Measurements from ENCODE around the gene FRY. TPM values are rescaled to one million over a fixed set of nuclear protein-coding genes. Genes with fewer than 3 reads are reported as not detected.
"Not testable (repeated sequence)": the region's sequence is repeated elsewhere in the genome, so short reads cannot be mapped to it uniquely, and the experiment has no call there.

FRY gene
- polyA plus RNA-seq, 2 donors = 2.4 to 4.3 TPM

DNA sequence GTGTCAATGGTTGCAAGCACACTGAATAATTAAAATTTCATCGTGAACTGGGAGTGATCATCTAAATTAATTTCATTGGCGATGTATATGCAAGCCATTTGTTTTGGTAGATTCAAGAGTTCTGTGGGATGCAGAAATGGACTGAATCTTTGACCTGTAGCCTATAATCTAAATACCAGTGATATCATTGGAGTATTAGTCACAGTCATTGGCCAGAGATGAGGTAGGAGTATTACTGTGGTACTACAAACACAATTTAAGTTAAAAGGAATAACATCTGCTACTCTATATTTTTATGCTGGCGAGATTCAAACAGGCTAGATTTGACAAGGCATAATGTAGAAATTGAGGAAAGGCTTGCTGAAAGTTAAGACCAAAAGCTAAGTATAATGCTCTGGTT is 14.0 kb downstream of the FRY start:
- Histone ChIP-seq H3K4me3 (ENCODE audit: low read depth in 1 of 2, low read length in 2 of 2) (no peak overlapping the region), H3K36me3 (ENCODE audit: control insufficient read depth in 2 of 2, insufficient read depth in 2 of 2, low read length in 1 of 2) (no peaks in the 10 kb centered on the region), H3K27me3 (ENCODE audit: control insufficient read depth in 1 of 2, insufficient read depth in 2 of 2, low read length in 2 of 2) (no peaks in the 10 kb centered on the region), H3K27ac (ENCODE audit: low read depth in 2 of 2, low read length in 1 of 2) (no peak overlapping the region), H3K9me3 (ENCODE audit: control insufficient read depth in 2 of 2, insufficient read depth in 1 of 2, low read depth in 1 of 2, low read length in 1 of 2) (no peaks in the 10 kb centered on the region), H3K4me1 (ENCODE audit: control insufficient read depth in 2 of 2, insufficient read depth in 2 of 2, low read length in 1 of 2) (no peaks in the 10 kb centered on the region)
- WGBS, 2 donors = 93 to 95% methylated on average over 3 of the region's 3 CpGs

DNA sequence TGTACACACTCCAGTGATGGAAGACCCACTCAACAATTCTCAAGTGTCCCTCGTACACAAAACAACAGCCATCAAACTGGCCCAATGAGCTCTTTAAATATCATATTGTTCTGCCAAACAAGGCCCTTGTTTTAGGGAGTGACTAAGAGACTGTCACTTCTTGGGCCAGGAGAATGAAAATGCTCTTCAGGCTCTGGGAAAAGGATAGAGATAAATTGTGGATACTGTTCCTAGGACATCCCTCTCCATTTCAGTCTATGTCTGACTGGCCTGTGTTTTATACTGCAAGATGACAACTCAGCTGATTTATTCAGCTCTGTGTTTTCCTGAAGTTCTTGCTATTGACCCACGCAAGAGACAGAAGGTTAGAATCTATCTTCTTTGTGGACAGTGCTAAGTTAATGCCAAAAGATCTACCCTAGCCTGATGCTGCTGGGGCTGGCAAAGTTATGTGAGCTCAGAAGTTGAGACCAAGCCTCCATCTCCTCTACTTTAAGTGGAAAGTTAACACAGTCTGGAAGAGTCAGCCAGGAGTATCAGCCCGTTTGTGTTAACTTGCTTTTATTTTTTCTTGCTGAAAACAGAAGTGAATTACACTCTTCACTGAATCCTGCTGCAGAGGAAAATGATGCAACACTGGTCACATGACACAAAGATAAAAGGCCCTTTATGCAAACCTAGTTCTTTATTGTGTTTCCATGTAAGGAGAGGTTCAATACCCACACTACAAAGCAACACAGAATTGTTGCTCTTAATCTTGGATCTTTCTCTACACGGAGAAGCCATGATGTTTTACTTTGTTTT is 14.6 kb downstream of the FRY start:
- 54 to 60% methylated on average over 4 of the region's 4 CpGs for WGBS, 2 donors
- no peak overlapping the region for H3K4me3 ChIP-seq (ENCODE audit: low read depth in 1 of 2, low read length in 2 of 2)
- H3K4me1 ChIP-seq (ENCODE audit: control insufficient read depth in 2 of 2, insufficient read depth in 2 of 2, low read length in 1 of 2) = no peaks in the 10 kb centered on the region
- no peaks in the 10 kb centered on the region for H3K9me3 ChIP-seq (ENCODE audit: control insufficient read depth in 2 of 2, insufficient read depth in 1 of 2, low read depth in 1 of 2, low read length in 1 of 2)
- H3K27ac ChIP-seq (ENCODE audit: low read depth in 2 of 2, low read length in 1 of 2) = no peak overlapping the region
- no peaks in the 10 kb centered on the region for H3K27me3 ChIP-seq (ENCODE audit: control insufficient read depth in 1 of 2, insufficient read depth in 2 of 2, low read length in 2 of 2)
- no peaks in the 10 kb centered on the region for H3K36me3 ChIP-seq (ENCODE audit: control insufficient read depth in 2 of 2, insufficient read depth in 2 of 2, low read length in 1 of 2)

DNA sequence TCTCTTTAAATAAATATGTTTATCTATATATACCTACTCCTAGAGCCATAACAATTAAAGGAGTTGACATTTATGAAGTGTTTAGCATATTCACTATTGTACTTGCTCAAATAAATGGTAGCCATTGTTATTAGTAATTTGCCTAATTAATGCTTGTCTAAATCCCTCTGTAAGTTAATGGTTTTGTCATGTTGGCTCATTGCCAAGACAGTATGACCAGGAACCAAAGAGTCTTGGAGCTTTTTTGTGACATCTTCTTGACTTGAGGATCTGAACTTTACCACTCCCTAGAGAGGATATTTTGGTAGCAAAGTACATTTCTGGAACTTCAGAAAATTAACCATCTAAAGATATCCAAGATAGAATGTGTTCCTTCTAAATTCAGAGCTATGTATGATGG is 15.5 kb downstream of the FRY start:
- H3K36me3 ChIP-seq (ENCODE audit: control insufficient read depth in 2 of 2, insufficient read depth in 2 of 2, low read length in 1 of 2) = no peaks in the 10 kb centered on the region
- H3K27ac ChIP-seq (ENCODE audit: low read depth in 2 of 2, low read length in 1 of 2) = no peak overlapping the region
- no peaks in the 10 kb centered on the region for H3K4me1 ChIP-seq (ENCODE audit: control insufficient read depth in 2 of 2, insufficient read depth in 2 of 2, low read length in 1 of 2)
- no peaks in the 10 kb centered on the region for H3K9me3 ChIP-seq (ENCODE audit: control insufficient read depth in 2 of 2, insufficient read depth in 1 of 2, low read depth in 1 of 2, low read length in 1 of 2)
- no peaks in the 10 kb centered on the region for H3K27me3 ChIP-seq (ENCODE audit: control insufficient read depth in 1 of 2, insufficient read depth in 2 of 2, low read length in 2 of 2)
- H3K4me3 ChIP-seq (ENCODE audit: low read depth in 1 of 2, low read length in 2 of 2) = no peak overlapping the region

DNA sequence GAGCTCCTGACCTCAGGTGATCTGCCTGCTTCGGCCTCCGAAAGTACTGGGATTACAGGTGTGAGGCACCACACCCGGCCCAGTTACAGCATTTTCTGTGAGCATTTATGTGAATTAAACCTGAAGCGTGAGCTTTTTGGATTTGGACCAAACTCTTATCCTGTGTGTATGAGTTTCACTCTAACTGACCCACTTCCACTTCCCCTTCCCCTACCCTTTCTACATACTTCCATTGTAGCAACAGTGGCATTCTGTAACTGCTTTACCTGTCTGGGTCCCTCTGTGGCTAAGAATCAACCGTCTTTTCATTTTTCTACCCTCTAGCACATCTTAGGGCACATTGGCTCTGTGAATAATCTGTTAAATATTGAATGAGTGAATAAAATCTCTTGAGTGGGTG is 16.2 kb downstream of the FRY start:
- Histone ChIP-seq H3K27ac (ENCODE audit: low read depth in 2 of 2, low read length in 1 of 2) (no peak overlapping the region), H3K27me3 (ENCODE audit: control insufficient read depth in 1 of 2, insufficient read depth in 2 of 2, low read length in 2 of 2) (no peaks in the 10 kb centered on the region), H3K4me3 (ENCODE audit: low read depth in 1 of 2, low read length in 2 of 2) (no peak overlapping the region), H3K9me3 (ENCODE audit: control insufficient read depth in 2 of 2, insufficient read depth in 1 of 2, low read depth in 1 of 2, low read length in 1 of 2) (no peaks in the 10 kb centered on the region), H3K36me3 (ENCODE audit: control insufficient read depth in 2 of 2, insufficient read depth in 2 of 2, low read length in 1 of 2) (no peaks in the 10 kb centered on the region), H3K4me1 (ENCODE audit: control insufficient read depth in 2 of 2, insufficient read depth in 2 of 2, low read length in 1 of 2) (no peaks in the 10 kb centered on the region)
- WGBS, 2 donors = 77% methylated on average over 5 of the region's 5 CpGs

DNA sequence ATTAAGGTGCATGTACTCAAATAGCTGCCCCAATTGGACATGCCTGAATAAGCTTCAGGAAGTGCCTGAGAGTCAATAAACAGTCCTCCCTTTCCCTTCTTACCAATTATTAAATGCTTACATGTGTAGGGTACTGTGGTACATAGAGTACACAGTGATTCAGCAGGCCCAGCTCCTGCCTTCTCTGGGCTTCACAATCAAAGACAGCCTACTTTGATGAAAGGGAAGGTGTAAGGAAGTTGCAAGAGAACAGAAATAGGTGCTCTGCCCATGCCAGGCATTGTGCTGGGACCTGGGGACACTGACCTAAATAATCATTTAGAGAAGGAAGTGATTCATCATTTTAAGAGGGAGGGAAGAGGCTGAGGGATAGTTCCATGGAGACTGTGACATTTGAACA is 17.2 kb downstream of the FRY start:
- Histone ChIP-seq H3K9me3 (ENCODE audit: control insufficient read depth in 2 of 2, insufficient read depth in 1 of 2, low read depth in 1 of 2, low read length in 1 of 2) (no peaks in the 10 kb centered on the region), H3K36me3 (ENCODE audit: control insufficient read depth in 2 of 2, insufficient read depth in 2 of 2, low read length in 1 of 2) (no peaks in the 10 kb centered on the region), H3K4me1 (ENCODE audit: control insufficient read depth in 2 of 2, insufficient read depth in 2 of 2, low read length in 1 of 2) (no peaks in the 10 kb centered on the region), H3K27me3 (ENCODE audit: control insufficient read depth in 1 of 2, insufficient read depth in 2 of 2, low read length in 2 of 2) (no peaks in the 10 kb centered on the region), H3K4me3 (ENCODE audit: low read depth in 1 of 2, low read length in 2 of 2) (no peak overlapping the region), H3K27ac (ENCODE audit: low read depth in 2 of 2, low read length in 1 of 2) (no peak overlapping the region)

DNA sequence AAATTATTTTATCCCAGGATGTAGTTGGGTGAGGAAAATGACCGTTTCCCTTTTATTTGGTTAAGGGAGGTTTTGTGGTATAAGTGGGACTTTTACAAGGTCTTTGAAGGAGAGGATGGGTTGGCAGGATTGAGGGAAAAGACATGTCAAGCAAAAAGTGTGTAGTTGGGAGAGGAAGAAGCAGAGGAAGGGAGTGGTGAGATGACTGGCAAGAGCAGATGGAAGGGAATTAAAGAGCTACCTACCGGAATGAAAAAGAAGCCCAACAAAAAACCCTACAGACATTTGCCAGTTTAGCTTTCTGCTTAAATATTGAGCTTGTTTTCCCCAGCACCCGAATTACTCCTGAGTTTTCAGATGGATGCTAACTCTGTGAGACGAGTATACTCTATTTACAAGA is 19.6 kb downstream of the FRY start:
- Histone ChIP-seq H3K27me3 (ENCODE audit: control insufficient read depth in 1 of 2, insufficient read depth in 2 of 2, low read length in 2 of 2) (no peaks in the 10 kb centered on the region), H3K4me1 (ENCODE audit: control insufficient read depth in 2 of 2, insufficient read depth in 2 of 2, low read length in 1 of 2) (no peaks in the 10 kb centered on the region), H3K4me3 (ENCODE audit: low read depth in 1 of 2, low read length in 2 of 2) (no peak overlapping the region), H3K36me3 (ENCODE audit: control insufficient read depth in 2 of 2, insufficient read depth in 2 of 2, low read length in 1 of 2) (no peaks in the 10 kb centered on the region), H3K27ac (ENCODE audit: low read depth in 2 of 2, low read length in 1 of 2) (no peak overlapping the region), H3K9me3 (ENCODE audit: control insufficient read depth in 2 of 2, insufficient read depth in 1 of 2, low read depth in 1 of 2, low read length in 1 of 2) (no peaks in the 10 kb centered on the region)
- WGBS, 2 donors = 82 to 84% methylated on average over 4 of the region's 4 CpGs

DNA sequence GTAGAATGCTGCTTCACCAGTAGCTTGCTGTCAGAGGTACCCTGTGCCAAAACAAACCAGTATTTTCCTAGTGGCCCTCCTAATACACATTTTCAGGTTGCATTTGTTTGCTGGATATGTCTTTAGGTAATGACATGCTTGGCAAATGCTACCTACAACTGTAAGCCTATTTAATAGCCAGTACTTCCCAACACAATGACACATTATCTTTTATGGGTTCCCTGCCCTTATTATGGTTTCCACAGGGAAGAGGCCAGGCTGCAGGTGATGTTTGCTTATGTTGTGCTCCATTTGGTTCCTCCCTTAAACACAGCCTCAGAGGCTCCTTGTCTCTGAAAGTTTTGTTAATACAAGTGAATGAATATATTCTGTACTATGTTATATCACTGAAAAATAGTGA is 24.7 kb downstream of the FRY start:
- H3K27me3 ChIP-seq (ENCODE audit: control insufficient read depth in 1 of 2, insufficient read depth in 2 of 2, low read length in 2 of 2) = no peaks in the 10 kb centered on the region
- H3K9me3 ChIP-seq (ENCODE audit: control insufficient read depth in 2 of 2, insufficient read depth in 1 of 2, low read depth in 1 of 2, low read length in 1 of 2) = no peaks in the 10 kb centered on the region
- H3K36me3 ChIP-seq (ENCODE audit: control insufficient read depth in 2 of 2, insufficient read depth in 2 of 2, low read length in 1 of 2) = no peaks in the 10 kb centered on the region
- H3K27ac ChIP-seq (ENCODE audit: low read depth in 2 of 2, low read length in 1 of 2) = no peak overlapping the region
- H3K4me1 ChIP-seq (ENCODE audit: control insufficient read depth in 2 of 2, insufficient read depth in 2 of 2, low read length in 1 of 2) = no peaks in the 10 kb centered on the region
- no peak overlapping the region for H3K4me3 ChIP-seq (ENCODE audit: low read depth in 1 of 2, low read length in 2 of 2)

DNA sequence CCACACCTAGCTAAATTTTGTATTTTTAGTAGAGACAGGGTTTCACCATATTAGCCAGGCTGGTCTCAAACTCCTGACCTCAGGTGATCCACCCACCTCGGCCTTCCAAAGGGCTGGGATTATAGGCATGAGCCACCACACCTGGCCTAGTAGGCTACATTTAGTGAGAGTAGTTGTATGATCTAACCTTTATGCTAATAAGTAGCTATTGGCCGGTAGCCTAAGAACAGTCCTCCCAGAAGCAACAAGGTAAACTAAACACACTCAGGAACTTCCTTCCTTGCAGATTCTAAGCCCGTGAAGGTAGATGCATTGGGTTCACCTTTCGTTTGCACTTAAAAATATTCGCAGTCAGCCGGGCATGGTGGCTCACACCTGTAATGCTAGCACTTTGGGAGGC is 25.8 kb downstream of the FRY start:
- not testable (repeated sequence) for H3K27me3 ChIP-seq (ENCODE audit: control insufficient read depth in 1 of 2, insufficient read depth in 2 of 2, low read length in 2 of 2); H3K36me3 ChIP-seq (ENCODE audit: control insufficient read depth in 2 of 2, insufficient read depth in 2 of 2, low read length in 1 of 2); H3K27ac ChIP-seq (ENCODE audit: low read depth in 2 of 2, low read length in 1 of 2); H3K4me3 ChIP-seq (ENCODE audit: low read depth in 1 of 2, low read length in 2 of 2); H3K9me3 ChIP-seq (ENCODE audit: control insufficient read depth in 2 of 2, insufficient read depth in 1 of 2, low read depth in 1 of 2, low read length in 1 of 2); H3K4me1 ChIP-seq (ENCODE audit: control insufficient read depth in 2 of 2, insufficient read depth in 2 of 2, low read length in 1 of 2)
- 92 to 94% methylated on average over 6 of the region's 6 CpGs for WGBS, 2 donors

DNA sequence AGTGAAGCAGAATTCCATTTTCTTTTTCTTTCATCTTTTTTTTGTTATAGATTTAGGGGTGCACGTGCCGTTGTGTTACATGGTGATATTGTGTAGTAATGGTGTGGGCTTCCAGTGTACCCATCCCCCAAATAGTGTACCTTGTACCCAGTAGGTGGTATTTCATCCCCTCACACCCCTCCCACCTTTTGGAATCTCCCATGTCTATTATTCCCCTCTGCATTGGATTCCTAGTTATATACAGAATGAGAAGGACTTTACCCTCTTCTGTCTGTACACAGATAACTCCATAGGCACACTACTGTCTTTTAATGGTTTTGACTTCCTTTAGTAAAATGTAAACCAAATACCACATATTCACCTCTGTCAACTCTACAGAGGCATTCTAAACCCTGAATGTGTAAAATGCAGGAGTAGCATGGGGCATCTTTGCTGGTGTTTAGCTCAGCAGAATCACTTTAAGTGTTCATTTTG is 28.0 kb downstream of the FRY start:
- no peaks in the 10 kb centered on the region for H3K36me3 ChIP-seq (ENCODE audit: control insufficient read depth in 2 of 2, insufficient read depth in 2 of 2, low read length in 1 of 2)
- H3K4me3 ChIP-seq (ENCODE audit: low read depth in 1 of 2, low read length in 2 of 2) = no peak overlapping the region
- no peaks in the 10 kb centered on the region for H3K9me3 ChIP-seq (ENCODE audit: control insufficient read depth in 2 of 2, insufficient read depth in 1 of 2, low read depth in 1 of 2, low read length in 1 of 2)
- H3K27ac ChIP-seq (ENCODE audit: low read depth in 2 of 2, low read length in 1 of 2) = no peak overlapping the region
- H3K27me3 ChIP-seq (ENCODE audit: control insufficient read depth in 1 of 2, insufficient read depth in 2 of 2, low read length in 2 of 2) = no peaks in the 10 kb centered on the region
- H3K4me1 ChIP-seq (ENCODE audit: control insufficient read depth in 2 of 2, insufficient read depth in 2 of 2, low read length in 1 of 2) = no peaks in the 10 kb centered on the region
- 94 to 98% methylated on average over 2 of the region's 2 CpGs for WGBS, 2 donors

DNA sequence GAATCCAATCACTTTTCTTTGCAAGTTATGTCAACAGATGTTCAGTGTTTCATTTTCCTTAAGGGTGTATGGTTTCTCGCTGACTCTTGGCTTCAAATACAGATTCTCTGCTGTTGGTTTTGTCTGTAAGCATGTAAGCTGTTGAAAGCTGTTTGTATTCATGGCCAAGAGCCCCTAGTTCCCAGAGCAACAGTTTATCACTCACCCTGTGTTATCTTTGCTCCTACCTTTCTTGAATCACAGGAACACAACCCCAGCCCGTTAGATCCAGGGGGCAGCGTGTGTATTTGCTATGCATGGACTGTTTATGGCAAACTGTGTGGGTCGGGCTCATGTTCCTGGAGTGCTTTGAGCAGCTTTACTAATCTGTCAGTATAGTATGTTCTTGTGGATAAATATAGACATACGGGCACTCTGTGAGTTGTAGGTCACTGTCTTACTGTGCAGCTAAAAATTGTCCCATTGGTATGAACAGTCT is 28.9 kb downstream of the FRY start:
- no peak overlapping the region for H3K4me3 ChIP-seq (ENCODE audit: low read depth in 1 of 2, low read length in 2 of 2)
- H3K4me1 ChIP-seq (ENCODE audit: control insufficient read depth in 2 of 2, insufficient read depth in 2 of 2, low read length in 1 of 2) = no peaks in the 10 kb centered on the region
- no peaks in the 10 kb centered on the region for H3K36me3 ChIP-seq (ENCODE audit: control insufficient read depth in 2 of 2, insufficient read depth in 2 of 2, low read length in 1 of 2)
- H3K27me3 ChIP-seq (ENCODE audit: control insufficient read depth in 1 of 2, insufficient read depth in 2 of 2, low read length in 2 of 2) = no peaks in the 10 kb centered on the region
- no peaks in the 10 kb centered on the region for H3K9me3 ChIP-seq (ENCODE audit: control insufficient read depth in 2 of 2, insufficient read depth in 1 of 2, low read depth in 1 of 2, low read length in 1 of 2)
- WGBS, 2 donors = 72% methylated on average over 5 of the region's 5 CpGs
- H3K27ac ChIP-seq (ENCODE audit: low read depth in 2 of 2, low read length in 1 of 2) = no peak overlapping the region
